ENCODE data around the gene RAPGEF6.

- TF ChIP-seq CTCF (IDR thresholded peaks at IDR 0.05) (no peak), POLR2A (IDR thresholded peaks at IDR 0.05) (no peak)
Observed at GRCh38 chr5:131634238-131634637, 791 bp downstream of the RAPGEF6 start.

All from right lobe of liver (tissue), 4 donors.